HEK293 (cell line): ENCODE measurements around the gene MSI2.

ENCODE experiments used
- CTCF ChIA-PET: fragments of 350-600 bp; formaldehyde crosslinking; extraction: SDS; loops from one replicate; lab custom pipeline; 2021; ENCODE audit warnings: antibody characterized with exemption; lab: Yijun Ruan, JAX
- POLR2A ChIA-PET: fragments of 300-600 bp; formaldehyde crosslinking; extraction: SDS; loops from one replicate; lab custom pipeline; 2020; ENCODE audit warnings: antibody characterized with exemption, inconsistent platforms; lab: Yijun Ruan, JAX
- H3K27ac ChIP-seq: fragments of 200-500 bp; sonication (Bioruptor generic); 2 replicates; pipeline ENCODE4 v1.5.1; 2014; ENCODE audit warnings: low read depth, low read length, control low read depth, inconsistent platforms; ENCODE audit errors: extremely low read depth
- H3K36me3 ChIP-seq, 2 experiments: fragments of 200-500 bp in 1 of 2; sonication (Bioruptor generic) in 1 of 2; 1 replicate in 1 of 2; 2 replicates in 1 of 2; pipeline ENCODE4 v1.5.1; 2014 to 2017; ENCODE audit warnings: inconsistent platforms in 2 of 2, low read length in 2 of 2; ENCODE audit not compliant: control insufficient read depth in 2 of 2, insufficient read depth in 1 of 2
- H3K4me1 ChIP-seq: fragments of 200-500 bp; sonication (Bioruptor generic); 2 replicates; pipeline ENCODE4 v1.5.1; 2014; ENCODE audit warnings: mild to moderate bottlenecking, low read length, inconsistent platforms; ENCODE audit not compliant: control insufficient read depth, insufficient read depth
- H3K4me3 ChIP-seq: 2 replicates; pipeline ENCODE4 v1.5.1; 2011; ENCODE audit warnings: low read depth, mild to moderate bottlenecking, control low read depth, low read length, moderate library complexity
- H3K9me3 ChIP-seq: fragments of 200-500 bp; sonication (Bioruptor generic); 2 replicates; pipeline ENCODE4 v1.5.1; 2014; ENCODE audit warnings: low read depth, low read length, inconsistent platforms; ENCODE audit not compliant: control insufficient read depth, insufficient read depth
- EGR2 ChIP-seq: fragments of 450-650 bp; formaldehyde crosslinking; IDR thresholded peaks from 2 replicates; pipeline ENCODE4 v1.5.1; 2016; ENCODE audit warnings: low read depth, missing biosample characterization, missing genetic modification characterization
- WT1 ChIP-seq: fragments of 450-650 bp; formaldehyde crosslinking; IDR thresholded peaks from 2 replicates; pipeline ENCODE4 v1.5.1; 2016; ENCODE audit warnings: missing biosample characterization, missing genetic modification characterization
- ZNF544 ChIP-seq: fragments of 450-650 bp; formaldehyde crosslinking; IDR thresholded peaks from 2 replicates; pipeline ENCODE4 v1.5.0; 2017; ENCODE audit warnings: missing biosample characterization, missing genetic modification characterization
- ZNF560 ChIP-seq: fragments of 450-650 bp; formaldehyde crosslinking; IDR thresholded peaks from 2 replicates; pipeline ENCODE4 v1.5.1; 2017; ENCODE audit warnings: missing biosample characterization, missing genetic modification characterization, borderline replicate concordance
- ZNF670 ChIP-seq: fragments of 450-650 bp; formaldehyde crosslinking; IDR thresholded peaks from 2 replicates; pipeline ENCODE4 v1.5.1; 2016; ENCODE audit warnings: missing biosample characterization, missing genetic modification characterization, low read depth
- ZSCAN16 ChIP-seq: fragments of 450-650 bp; formaldehyde crosslinking; IDR thresholded peaks from 2 replicates; pipeline ENCODE4 v1.5.1; 2016; ENCODE audit warnings: missing biosample characterization, missing genetic modification characterization
- TF ChIP-seq, protein P1 (sequence below): fragments of 450-650 bp; formaldehyde crosslinking; IDR thresholded peaks from 2 replicates; pipeline ENCODE4 v1.5.1; 2017; ENCODE audit warnings: missing biosample characterization, missing genetic modification characterization
- TF ChIP-seq, protein P2 (sequence below): fragments of 450-650 bp; formaldehyde crosslinking; IDR thresholded peaks from 2 replicates; pipeline ENCODE4 v1.5.1; 2016; ENCODE audit warnings: missing biosample characterization, missing genetic modification characterization
- TF ChIP-seq, protein P3 (sequence below): fragments of 450-650 bp; formaldehyde crosslinking; IDR thresholded peaks from 2 replicates; pipeline ENCODE4 v1.5.1; 2016; ENCODE audit warnings: missing biosample characterization, missing genetic modification characterization
- TF ChIP-seq, protein P4 (sequence below): fragments of 450-650 bp; formaldehyde crosslinking; conservative IDR thresholded peaks from 2 replicates; pipeline ENCODE4 v1.5.1; 2016; ENCODE audit warnings: low read depth, missing biosample characterization, missing genetic modification characterization

The MSI2 gene

DNA sequence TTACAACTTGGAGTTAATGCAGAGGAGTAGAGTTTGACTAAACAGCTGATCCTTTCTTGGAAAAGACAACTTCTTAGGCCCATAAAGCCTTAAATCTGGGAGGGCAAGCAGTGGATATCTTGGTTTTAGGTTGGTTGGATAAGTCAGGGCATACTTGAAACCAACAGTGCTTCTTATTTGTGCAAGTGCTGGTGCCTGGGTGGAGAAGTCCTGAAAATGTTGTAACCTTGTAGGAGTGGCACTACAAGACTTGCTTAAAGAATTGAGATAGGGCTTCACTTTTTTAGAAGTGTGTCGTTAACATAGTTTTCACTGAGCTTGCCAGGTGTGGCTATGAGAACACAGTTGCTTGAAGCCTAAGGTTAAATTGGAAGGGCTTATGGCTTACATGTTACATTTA is 6.2 kb downstream of the MSI2 start:
- TF ChIP-seq, protein P1, sequence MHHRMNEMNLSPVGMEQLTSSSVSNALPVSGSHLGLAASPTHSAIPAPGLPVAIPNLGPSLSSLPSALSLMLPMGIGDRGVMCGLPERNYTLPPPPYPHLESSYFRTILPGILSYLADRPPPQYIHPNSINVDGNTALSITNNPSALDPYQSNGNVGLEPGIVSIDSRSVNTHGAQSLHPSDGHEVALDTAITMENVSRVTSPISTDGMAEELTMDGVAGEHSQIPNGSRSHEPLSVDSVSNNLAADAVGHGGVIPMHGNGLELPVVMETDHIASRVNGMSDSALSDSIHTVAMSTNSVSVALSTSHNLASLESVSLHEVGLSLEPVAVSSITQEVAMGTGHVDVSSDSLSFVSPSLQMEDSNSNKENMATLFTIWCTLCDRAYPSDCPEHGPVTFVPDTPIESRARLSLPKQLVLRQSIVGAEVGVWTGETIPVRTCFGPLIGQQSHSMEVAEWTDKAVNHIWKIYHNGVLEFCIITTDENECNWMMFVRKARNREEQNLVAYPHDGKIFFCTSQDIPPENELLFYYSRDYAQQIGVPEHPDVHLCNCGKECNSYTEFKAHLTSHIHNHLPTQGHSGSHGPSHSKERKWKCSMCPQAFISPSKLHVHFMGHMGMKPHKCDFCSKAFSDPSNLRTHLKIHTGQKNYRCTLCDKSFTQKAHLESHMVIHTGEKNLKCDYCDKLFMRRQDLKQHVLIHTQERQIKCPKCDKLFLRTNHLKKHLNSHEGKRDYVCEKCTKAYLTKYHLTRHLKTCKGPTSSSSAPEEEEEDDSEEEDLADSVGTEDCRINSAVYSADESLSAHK (tag by site-specific recombination) = peak; percentile 53; the same call in 1 of the 2 replicates
- TF ChIP-seq, protein P2, sequence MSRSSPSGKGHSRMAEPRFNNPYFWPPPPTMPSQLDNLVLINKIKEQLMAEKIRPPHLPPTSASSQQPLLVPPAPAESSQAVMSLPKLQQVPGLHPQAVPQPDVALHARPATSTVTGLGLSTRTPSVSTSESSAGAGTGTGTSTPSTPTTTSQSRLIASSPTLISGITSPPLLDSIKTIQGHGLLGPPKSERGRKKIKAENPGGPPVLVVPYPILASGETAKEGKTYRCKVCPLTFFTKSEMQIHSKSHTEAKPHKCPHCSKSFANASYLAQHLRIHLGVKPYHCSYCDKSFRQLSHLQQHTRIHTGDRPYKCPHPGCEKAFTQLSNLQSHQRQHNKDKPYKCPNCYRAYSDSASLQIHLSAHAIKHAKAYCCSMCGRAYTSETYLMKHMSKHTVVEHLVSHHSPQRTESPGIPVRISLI (tag by site-specific recombination) = no peak
- H3K4me3 ChIP-seq = no peak overlapping the region
- ChIA-PET CTCF (interaction anchor here (1.0 to 2.0 kb wide), 3 partner anchors 9 to 409 kb away, joined by 3 to 6 read pairs (median 4); no protein-coding TSS in a partner anchor), POLR2A (no interaction called here)
- H3K27ac ChIP-seq = no peak overlapping the region
- no peaks in the 10 kb centered on the region for H3K9me3 ChIP-seq
- peaks cover 11% of the 10 kb centered on the region; the same call in 1 of the 2 replicates for H3K4me1 ChIP-seq
- peaks cover 43 to 73% of the 10 kb centered on the region in 2 experiments; a peak in 2 of 3 replicates for H3K36me3 ChIP-seq

DNA sequence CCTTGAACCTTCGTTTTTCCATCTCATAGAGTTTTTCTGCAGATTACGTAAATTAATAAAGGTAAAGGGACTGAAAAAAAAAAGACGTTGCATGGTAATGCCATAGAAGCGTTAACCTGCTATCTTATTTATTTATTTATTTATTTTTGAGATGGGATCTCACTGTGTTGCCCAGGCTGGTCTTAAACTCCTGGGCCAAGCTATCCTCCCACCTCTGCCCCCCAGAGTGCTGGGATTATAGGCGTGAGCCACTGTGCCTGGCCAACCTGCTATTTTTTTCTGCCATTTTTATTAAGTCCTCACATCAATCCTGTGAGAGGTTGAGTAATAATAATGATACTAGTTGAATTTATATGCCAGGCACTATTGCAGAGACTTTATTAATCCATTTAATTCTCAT is 7.9 kb downstream of the MSI2 start:
- Histone ChIP-seq H3K4me3 (no peak overlapping the region), H3K9me3 (no peaks in the 10 kb centered on the region), H3K4me1 (peaks cover 3% of the 10 kb centered on the region; the same call in 1 of the 2 replicates), H3K27ac (no peak overlapping the region), H3K36me3 (peaks cover 43 to 87% of the 10 kb centered on the region in 2 experiments)
- POLR2A ChIA-PET = no interaction called here
- TF ChIP-seq EGR2 (tag by site-specific recombination) = no peak
- TF ChIP-seq ZNF544 (tag by site-specific recombination) = no peak
- TF ChIP-seq, protein P1 (tag by site-specific recombination) = no peak
- TF ChIP-seq, protein P3, sequence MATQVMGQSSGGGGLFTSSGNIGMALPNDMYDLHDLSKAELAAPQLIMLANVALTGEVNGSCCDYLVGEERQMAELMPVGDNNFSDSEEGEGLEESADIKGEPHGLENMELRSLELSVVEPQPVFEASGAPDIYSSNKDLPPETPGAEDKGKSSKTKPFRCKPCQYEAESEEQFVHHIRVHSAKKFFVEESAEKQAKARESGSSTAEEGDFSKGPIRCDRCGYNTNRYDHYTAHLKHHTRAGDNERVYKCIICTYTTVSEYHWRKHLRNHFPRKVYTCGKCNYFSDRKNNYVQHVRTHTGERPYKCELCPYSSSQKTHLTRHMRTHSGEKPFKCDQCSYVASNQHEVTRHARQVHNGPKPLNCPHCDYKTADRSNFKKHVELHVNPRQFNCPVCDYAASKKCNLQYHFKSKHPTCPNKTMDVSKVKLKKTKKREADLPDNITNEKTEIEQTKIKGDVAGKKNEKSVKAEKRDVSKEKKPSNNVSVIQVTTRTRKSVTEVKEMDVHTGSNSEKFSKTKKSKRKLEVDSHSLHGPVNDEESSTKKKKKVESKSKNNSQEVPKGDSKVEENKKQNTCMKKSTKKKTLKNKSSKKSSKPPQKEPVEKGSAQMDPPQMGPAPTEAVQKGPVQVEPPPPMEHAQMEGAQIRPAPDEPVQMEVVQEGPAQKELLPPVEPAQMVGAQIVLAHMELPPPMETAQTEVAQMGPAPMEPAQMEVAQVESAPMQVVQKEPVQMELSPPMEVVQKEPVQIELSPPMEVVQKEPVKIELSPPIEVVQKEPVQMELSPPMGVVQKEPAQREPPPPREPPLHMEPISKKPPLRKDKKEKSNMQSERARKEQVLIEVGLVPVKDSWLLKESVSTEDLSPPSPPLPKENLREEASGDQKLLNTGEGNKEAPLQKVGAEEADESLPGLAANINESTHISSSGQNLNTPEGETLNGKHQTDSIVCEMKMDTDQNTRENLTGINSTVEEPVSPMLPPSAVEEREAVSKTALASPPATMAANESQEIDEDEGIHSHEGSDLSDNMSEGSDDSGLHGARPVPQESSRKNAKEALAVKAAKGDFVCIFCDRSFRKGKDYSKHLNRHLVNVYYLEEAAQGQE (tag by site-specific recombination) = no peak
- TF ChIP-seq ZSCAN16 (tag by site-specific recombination) = no peak
- no peak for TF ChIP-seq ZNF560
- no peak for TF ChIP-seq ZNF670 (tag by site-specific recombination)
- TF ChIP-seq, protein P4, sequence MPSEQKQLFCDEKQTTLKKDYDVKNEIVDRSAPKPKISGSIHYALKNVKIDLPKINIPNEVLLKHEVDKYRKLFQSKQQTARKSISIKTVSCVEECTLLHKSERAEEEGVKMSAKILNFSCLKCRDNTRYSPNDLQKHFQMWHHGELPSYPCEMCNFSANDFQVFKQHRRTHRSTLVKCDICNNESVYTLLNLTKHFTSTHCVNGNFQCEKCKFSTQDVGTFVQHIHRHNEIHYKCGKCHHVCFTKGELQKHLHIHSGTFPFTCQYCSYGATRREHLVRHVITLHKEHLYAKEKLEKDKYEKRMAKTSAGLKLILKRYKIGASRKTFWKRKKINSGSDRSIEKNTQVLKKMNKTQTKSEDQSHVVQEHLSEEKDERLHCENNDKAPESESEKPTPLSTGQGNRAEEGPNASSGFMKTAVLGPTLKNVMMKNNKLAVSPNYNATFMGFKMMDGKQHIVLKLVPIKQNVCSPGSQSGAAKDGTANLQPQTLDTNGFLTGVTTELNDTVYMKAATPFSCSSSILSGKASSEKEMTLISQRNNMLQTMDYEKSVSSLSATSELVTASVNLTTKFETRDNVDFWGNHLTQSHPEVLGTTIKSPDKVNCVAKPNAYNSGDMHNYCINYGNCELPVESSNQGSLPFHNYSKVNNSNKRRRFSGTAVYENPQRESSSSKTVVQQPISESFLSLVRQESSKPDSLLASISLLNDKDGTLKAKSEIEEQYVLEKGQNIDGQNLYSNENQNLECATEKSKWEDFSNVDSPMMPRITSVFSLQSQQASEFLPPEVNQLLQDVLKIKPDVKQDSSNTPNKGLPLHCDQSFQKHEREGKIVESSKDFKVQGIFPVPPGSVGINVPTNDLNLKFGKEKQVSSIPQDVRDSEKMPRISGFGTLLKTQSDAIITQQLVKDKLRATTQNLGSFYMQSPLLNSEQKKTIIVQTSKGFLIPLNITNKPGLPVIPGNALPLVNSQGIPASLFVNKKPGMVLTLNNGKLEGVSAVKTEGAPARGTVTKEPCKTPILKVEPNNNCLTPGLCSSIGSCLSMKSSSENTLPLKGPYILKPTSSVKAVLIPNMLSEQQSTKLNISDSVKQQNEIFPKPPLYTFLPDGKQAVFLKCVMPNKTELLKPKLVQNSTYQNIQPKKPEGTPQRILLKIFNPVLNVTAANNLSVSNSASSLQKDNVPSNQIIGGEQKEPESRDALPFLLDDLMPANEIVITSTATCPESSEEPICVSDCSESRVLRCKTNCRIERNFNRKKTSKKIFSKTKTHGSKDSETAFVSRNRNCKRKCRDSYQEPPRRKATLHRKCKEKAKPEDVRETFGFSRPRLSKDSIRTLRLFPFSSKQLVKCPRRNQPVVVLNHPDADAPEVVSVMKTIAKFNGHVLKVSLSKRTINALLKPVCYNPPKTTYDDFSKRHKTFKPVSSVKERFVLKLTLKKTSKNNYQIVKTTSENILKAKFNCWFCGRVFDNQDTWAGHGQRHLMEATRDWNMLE (tag by site-specific recombination) = no peak
- TF ChIP-seq WT1 (tag by site-specific recombination) = no peak
- CTCF ChIA-PET = interaction anchor here (2.0 kb wide), 1 partner anchor 21 kb away, joined by 6 read pairs; no protein-coding TSS in a partner anchor
